GM18502 (cell line): Measurements from ENCODE around the gene RBFOX1.
"Not testable (repeated sequence)": the region's sequence is repeated elsewhere in the genome, so short reads cannot be mapped to it uniquely, and the experiment has no call there.

Experiments
- ATAC-seq: cut with Tn5 transposase; IDR thresholded peaks from one replicate; pipeline ENCODE4 v1.9.1; 2021; ENCODE audit warnings: mild to moderate bottlenecking; ENCODE audit not compliant: unreplicated experiment, poor library complexity

Gene RBFOX1

DNA sequence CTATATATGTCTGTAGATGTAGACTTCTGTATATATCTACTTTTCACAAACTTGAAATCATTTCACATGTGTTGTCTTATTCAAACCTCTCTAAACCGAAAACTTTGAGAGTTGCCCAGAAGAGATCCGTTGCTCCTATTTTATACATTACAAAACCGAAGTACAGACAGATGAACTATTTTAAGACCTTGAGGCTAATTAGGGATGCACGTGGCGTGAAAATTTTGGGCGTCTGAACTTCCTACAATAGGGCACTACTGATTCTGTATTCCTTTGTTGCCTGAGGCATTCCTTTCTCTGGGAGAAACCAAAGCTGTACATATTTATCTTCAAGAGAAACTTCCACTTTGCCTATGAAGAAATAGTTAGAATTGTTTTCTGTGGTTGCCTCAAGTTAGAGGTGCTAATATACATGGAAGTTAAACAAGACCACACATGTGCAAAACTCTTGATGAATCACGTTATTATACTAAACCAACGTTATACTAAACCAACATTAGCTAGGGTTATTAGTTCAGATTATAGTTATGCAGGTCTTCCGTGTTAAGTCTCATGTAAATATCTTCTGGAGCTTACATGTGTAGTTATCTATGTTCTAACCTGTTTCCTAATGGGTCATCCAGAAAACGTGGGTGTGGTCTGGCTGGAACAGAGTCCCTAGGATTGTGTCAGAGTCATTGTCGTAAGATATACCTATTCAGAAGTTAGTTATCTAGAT, 111.2 kb downstream of the RBFOX1 start:
- ATAC-seq: no peak

DNA sequence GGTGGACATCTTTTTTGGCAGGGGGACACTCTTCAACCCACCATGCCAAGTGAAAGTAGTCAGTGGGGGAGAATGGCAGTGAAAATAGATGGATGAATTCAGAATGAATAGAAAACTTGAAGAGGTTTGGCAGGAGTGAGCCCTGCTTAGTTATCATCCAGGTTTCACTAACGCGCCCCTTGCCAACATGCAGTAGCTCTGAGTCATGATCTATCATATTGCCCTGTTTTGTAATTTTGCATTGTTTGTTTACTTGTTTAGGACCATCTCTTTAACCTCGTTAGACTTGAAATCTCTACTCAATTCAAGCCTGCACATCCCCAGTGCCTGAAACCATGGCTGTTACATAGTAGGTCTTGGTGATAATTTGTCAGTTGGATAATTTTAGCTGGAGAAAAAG, 116.7 kb downstream of the RBFOX1 start:
- no peak for ATAC-seq

DNA sequence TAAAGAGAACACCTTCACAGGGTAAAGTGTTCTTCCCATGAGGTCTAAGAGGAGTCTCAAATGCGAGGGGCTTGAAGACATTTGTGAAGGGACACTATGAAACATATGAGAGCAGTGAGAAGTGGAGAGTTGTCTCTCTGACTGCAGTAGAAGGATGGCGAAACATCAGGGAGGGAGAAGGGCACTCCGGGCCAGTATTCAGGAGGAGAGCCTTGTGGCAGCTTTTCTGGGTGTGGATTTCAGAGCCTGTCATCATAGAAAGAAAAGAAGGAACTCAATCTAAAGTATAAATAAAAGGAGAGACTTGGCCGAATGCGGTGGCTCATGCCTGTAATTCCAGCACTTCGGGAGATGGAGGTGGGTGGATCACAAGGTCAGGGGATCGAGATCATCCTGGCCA, 117.2 kb downstream of the RBFOX1 start:
- ATAC-seq: no peak

DNA sequence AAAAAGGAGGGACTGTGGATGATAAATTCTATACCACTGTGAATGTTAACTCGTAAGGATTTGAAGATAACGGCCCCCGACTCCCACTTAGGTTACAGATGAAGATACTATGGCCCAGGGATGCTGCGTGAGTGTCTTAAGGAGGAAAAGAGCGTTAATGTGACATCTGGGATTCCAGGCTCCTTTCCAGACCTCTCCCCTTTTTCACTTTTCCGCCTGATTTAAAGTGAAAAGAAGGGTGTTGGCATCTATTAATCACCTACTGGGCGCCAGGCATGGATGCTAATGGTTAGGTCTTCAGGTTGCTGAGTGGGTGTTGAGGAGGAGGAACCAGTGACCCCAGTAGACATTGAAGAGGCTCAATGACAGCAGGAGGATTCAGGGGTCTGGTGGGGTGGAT, 117.8 kb downstream of the RBFOX1 start:
- no peak for ATAC-seq

DNA sequence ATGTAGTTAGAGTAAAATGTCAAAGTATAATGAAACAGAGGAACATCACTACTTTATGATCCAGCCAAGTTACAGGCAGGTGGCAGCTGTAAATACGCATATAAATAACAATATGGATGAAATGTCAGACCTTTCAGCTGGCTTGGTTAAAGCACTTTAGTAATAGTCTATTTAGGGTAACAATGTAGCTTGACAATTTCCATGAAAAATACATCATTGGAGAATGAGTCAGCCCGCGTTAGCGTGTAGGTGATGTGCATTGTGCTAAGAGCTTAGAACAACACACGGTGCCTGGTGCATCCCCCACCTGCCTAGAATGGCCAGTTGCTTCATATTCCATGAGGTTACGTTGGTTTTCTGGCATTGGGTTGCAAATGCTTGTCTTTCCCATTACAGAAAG, 119.4 kb downstream of the RBFOX1 start:
- ATAC-seq: no peak

DNA sequence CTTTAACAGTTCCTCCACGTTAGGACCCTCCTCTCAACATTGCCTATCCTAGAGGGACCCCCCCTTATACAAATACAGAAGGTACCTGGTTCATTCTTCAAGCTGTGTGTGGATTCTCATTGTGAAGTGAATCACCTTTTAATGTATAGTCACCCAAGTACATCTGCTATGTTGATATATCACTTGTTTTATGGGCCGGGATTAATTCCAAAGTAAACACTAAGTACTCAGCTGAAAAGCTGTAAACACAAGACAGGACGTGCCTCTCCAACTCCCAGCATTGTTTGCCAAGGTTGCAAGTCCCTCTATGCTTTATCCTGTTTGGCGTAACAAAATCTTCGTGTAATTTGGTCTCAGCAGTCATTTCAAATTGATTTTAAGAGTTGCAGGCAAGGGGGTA, 123.6 kb downstream of the RBFOX1 start:
- no peak for ATAC-seq

DNA sequence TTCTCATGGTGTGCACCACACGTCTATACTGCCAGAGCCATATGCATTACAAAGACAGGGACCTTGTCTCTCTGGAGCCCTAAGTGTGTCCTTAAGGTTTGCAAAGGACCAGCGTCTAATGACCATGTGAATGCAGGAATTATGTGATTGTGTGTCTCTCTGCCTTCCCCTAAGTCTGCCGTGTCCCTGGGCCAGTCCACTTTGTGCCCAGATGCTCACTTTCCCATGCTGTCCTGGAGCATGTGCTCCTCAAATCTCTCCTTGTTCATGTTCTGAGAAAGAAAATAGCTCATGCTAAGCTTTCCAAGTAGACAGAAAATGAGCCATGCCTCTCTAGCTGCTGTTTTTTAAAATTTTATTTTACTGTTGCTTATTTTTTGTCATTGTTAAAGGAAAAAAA, 125.5 kb downstream of the RBFOX1 start:
- no peak for ATAC-seq

DNA sequence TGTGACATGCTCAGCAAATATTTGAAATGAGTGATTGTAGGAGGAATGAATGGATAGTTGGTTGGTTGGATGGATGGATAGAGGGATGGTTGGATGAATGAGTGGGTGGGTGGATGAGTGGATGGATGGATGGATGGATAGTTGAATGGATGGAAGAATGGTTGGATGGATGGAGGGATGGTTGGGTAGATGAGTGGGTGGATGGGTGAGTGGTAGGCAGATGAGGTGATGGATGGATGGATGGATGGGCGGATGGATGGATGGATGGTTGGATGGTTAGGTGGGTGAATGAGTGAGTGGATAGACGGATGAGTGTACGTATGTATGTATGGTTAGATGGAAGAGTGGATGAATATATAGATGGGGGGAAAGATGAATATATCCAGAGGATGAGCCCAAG, 137.7 kb downstream of the RBFOX1 start:
- ATAC-seq: no peak

DNA sequence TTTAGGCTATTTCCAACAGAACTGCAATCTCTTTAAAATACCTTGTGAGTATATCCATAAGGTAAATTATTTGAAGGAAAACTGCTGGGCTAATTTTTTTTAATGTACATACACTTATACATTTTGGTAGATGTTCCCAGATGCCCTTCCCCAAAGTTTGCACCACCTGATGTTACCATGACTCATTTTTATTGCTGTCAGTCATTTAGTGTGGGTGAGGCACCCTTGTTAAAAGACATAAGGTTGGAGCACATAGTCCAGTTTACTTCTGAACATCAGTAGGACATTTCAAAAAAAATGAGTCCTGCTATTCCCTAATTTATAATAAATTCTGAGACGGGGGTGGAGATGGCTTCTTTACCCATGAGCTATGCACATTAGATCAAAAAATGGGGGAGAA, 138.6 kb downstream of the RBFOX1 start:
- ATAC-seq: no peak

DNA sequence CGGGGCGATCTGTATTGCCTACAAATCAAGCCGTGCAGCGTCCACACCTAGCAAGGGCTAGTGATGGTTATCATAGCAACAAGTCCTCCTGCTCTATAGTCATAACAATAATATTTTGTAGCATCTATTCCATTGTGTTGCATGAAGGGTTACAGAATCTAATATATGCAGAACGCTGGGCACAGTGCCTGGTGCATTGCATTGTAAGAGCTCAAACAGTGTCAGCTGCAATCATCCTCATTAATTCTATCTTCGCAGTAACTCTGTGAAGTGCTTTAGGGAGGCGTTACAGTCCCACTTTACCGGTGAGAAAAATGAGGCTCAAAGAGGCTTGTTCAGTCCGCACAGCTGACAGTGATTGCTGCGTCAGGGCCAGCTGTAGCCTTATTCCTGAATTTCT, 149.4 kb downstream of the RBFOX1 start:
- ATAC-seq: no peak

DNA sequence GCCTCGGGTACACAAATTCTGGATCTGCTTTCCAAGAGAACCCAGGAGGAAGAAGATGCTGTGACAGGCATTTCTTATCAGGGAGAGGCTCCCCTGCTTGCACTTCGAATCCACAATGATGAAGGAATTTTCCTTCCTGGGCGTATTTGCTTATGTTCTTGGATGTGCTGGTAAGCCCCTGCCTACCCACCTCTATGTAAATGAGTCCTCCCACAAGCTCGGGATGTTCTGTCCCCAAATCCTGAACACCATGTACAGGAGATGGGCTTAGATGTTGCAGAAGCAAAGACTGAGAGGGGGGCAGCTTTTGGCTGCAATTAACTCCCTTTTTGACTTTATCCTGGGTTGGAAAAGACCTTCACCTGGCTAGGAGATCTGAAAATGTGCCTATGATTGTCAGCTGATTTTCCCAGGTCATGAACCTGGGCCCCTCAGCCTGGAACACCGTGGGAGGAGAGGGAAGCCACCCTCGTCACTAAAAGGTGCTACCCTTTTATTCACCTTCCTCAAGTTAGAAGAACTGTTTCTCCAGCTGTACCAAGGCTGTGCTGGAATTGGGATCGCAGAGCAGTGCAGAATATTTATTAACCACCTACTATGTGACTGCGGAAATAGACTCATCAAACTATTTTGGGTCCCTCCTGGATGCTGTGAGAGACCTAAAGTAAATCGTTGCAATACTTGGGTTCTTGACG, 150.1 kb downstream of the RBFOX1 start:
- ATAC-seq: no peak

DNA sequence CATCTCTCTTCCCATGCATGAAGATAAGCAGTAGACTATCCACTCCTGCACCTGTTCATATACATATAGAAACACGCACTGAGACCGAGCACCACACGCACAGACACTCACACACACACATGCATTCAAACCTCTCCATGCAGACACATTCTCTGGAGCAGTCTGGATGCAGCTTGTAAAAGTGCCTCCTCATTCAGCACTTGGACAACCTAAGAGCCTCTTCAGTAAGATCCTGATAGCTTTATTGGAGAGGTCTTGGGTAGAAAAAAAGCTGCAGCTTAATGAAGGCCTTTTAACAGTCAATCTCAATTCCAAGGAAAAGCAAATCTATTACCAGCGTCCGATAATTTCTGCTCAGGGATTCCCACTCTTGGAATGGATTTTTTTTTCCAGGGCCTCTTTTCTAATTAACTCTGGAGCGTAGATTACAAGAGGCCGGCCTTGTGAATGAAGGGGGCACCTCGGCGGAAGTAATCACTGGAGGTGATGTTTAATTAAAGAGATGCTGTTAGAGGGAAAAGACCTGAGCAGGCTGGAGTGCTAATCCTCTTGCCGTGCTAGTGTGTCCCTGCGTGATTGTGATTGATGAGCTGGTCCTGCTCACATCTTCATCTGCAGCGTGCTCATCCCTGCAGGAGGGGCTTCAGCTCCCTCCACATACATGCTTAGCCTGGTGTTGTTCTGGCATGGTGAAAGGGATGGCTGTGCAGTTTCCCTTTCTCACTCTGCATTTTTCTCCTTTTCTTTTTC, 155.1 kb downstream of the RBFOX1 start:
- ATAC-seq: no peak

DNA sequence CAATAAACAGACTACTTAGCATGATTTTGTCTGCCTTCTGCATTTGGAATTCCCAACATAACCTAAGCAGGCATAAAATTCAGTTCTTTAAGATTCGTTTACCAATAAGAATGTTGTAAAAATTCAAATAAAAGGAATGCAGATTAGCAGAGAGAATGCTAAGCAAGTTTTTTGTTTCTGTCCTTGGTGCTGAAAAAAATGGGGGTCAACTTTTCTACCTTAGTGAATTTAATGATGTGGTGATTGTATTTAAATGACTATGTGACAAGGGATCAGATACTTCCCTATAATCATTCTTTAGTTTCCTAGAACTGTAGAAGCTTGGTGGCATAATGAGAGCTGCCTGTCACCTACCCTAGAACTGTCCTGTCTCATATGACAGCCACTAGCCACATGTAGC, 159.5 kb downstream of the RBFOX1 start:
- ATAC-seq: no peak

DNA sequence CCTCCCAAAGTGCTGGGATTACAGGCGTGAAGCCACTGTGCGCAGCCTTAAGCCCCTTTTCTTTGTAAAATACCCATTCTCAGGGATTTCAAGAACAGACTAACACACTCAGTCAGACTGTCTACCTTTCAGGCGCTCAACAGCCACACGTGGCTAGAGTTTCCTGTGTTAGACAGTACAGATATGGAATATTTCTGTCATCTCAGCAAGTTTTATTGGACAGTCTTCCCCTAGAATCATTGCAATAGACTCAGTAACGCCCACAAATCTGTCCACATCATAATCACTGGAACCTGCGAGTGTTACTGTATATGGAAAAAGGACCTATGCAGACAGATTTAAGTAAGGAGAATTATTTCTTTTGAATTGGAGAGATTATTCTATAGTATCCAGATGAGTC, 160.5 kb downstream of the RBFOX1 start:
- ATAC-seq: no peak

DNA sequence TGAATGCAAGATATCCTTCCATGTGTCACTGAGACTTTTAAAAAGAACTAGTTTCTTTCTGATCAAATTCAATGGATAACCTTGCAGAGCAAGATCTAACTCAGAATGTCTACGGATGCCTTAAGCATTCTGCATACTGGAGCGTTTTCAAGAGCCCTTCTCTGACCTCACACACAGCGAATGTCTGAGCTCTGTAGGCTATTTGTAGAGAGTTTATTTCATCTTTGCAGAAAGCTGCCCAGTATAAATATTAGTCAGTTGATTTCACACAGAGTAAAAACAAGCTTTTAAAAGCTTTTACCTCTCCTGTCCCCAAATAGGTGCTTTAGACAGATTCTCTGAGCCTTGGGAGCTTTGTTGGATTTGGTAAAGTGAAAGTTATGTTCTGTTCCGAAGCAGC, 165.0 kb downstream of the RBFOX1 start:
- ATAC-seq: no peak

DNA sequence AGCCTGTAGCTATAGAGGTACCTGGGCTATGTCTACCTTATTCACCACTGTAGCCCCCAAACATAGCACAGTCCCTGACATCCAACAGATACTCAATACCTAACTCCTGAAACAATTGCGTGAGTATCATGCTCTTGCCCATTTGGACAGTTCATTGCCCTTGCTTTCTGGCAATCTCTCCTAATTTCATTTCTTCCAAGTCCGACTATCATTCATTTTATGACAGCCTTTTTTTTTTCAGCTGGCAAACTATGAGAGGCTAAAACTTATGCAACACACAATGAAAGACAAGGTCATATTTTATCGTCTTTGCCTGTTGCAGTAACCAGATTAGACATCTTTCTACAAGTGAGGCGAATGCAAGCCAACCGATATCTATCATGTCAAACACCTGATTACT, 169.2 kb downstream of the RBFOX1 start:
- ATAC-seq: no peak

DNA sequence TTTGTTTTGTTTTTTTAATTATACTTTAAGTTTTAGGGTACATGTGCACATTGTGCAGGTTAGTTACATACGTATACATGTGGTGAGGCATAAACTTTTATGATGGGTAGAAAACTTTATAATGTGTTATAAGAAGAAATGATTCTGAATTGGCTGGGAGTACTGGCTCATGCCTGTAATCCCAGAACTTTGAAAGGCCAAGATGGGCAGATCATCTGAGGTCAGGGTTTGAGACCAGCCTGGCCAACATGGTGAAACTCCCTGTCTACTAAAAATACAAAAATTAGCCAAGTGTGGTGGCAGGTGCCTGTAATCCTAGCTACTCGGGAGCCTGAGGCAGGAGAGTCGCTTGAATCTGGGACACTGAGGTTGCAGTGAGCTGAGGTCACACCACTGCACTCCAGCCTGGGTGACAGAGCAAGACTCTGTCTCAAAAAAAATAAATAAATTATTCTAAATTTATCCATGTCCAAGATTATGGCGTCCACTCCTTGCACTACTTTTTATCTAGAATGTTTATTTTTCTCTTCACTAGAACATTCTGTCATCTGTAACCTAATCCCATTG, 170.0 kb downstream of the RBFOX1 start:
- ATAC-seq: not testable (repeated sequence)

DNA sequence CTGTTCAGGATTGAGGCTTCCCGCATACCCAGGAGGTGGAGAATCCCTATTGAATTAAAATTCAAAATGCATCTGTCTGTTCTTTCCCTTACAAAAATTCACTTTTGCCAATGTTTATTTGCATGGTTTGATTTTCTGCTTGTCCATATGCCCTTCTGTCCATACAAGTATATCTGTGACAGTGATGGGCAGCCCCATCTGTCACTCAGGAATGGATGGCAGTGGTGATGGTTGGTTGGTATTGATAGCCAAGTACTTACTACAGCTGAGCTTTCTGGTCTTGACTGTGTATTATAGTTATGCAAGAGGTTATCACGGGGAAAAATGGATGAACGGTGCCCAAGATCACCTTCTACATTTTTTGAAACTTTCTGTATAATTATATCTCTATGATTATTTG, 171.0 kb downstream of the RBFOX1 start:
- no peak for ATAC-seq

DNA sequence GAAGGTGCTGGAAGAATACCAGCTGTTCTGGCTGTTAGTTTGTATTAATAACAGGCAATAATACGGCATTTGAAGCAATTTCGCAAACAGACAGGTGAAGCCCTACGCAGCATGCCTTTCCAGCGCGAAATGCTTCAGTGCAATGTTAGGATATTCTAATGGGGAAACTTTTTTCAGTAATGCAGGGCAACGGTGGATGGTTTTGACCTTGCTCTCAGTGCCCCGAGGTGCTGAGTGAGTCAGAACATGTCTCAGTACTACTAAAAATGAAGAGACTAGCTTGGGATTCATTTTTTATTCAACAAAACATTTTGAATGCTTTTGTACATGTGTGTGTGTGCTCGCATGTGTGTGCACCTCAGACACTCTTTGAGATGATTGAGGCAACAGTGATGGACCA, 172.2 kb downstream of the RBFOX1 start:
- no peak for ATAC-seq

DNA sequence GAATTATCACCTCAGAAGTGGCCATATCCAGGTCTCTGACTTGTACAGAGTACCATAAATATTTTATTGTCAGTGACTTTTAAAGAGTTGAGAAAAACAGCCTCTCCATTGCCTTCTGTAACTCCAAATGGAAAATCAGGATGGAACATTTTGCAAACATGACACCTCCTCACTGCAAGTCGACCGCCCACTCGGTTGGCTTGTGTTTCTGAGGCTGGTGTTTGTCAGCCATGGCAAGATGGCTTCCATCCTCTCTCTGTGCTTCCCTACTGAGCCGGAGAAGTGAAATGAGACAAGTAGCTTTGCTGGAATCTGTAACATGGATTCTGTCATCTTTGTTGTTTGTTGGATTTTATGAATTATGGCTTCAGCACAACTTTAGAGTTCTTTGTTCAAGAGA, 172.8 kb downstream of the RBFOX1 start:
- ATAC-seq: no peak

DNA sequence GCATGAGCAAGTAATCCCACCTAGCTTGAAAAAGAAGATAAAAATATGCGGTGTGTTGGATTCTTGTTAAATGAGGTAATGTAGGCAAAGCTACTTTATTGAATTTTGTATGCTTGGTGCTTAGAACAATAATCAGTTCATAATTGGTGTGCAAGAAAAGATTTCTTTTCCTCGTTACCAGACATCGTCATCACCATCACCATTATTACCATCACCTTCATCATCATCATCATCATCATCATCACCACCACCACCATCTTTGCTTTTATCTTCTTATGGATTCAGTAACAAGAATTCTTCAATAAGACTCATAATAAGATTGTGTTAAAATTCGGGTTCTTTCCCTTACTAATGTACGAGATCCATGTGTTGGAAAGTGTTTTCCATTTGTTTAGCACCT, 173.7 kb downstream of the RBFOX1 start:
- ATAC-seq: no peak
